ENCODE measurements around the gene NAT10. TPM values are rescaled to one million over a fixed set of nuclear protein-coding genes. Genes with fewer than 3 reads are reported as not detected.

Gene NAT10
- total RNA-seq, 1 donor from 2014 or later = 22.3 TPM

DNA sequence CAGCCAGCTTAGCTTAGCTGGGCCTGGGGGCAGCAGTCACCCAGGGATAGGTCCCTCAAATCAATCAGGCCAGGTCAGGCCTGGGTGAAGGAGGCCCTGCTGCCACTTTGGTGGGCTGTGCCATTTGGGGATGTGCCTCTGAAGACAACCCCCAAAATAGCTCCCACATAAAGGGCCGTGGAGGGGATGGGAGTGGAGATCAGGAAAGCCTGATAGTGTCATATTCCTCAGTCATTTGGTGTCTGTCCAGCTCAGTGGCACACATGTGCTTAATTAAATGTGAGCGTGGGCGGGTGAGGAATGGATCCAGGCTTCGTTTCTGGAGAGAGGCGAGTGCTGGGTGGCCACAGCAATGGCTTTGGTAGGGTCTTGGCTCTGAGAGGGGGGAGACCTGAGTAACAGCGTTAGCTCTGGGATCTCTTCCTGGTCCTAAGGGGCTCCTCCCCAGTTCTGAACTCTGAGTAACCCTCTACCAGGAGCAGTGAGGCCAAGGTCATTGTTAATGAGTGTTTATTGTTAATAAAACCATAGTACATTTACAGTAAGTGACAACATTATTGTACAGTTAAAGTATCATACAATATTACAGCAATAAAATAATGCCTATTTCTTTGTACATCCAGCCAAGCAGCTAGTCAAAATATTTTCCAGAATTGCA is 45.2 kb downstream of the NAT10 start:
- peaks cover 2% of the 10 kb centered on the region for H3K4me1 ChIP-seq
- H3K27ac ChIP-seq (replicated peaks) = no peak overlapping the region
- intact Hi-C loops (cut with micrococcal nuclease) = no loop called here
- peaks cover 85% of the 10 kb centered on the region for H3K36me3 ChIP-seq
- H3K9me3 ChIP-seq (replicated peaks) = no peaks in the 10 kb centered on the region
- TF ChIP-seq CTCF (IDR thresholded peaks at IDR 0.05; ENCODE audit: borderline replicate concordance) = no peak
- no peak overlapping the region for H3K4me3 ChIP-seq
- DNase-seq = no peak
- no peaks in the 10 kb centered on the region for H3K27me3 ChIP-seq (ENCODE audit: low read depth)

DNA sequence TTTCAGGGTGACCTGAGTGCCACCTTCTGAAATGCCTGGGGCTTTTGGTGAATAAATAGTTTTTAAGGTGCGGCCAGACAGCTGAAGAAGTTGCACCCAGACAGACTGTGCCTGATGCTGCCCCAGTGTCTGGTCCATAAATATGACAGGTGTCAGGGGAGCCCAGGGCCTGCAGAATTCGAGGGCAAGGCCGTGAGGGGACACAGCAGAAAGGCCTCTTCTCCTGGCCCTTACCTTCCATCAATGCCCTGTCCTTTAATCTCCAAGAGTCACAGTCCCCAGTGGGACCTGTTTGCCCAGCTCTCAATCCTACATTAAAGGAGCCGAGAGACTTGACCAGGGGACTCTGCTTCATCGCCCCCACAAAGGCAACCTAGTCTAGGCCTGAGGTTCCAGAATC is 45.7 kb downstream of the NAT10 start:
- no peak for TF ChIP-seq CTCF (IDR thresholded peaks at IDR 0.05; ENCODE audit: borderline replicate concordance)
- H3K4me1 ChIP-seq = peaks cover 2% of the 10 kb centered on the region
- intact Hi-C loops (cut with micrococcal nuclease) = no loop called here
- DNase-seq = no peak
- H3K27ac ChIP-seq (replicated peaks) = no peak overlapping the region
- peaks cover 79% of the 10 kb centered on the region for H3K36me3 ChIP-seq
- no peaks in the 10 kb centered on the region for H3K27me3 ChIP-seq (ENCODE audit: low read depth)
- H3K4me3 ChIP-seq = no peak overlapping the region
- no peaks in the 10 kb centered on the region for H3K9me3 ChIP-seq (replicated peaks)

GRCh38 chr11:34151916-34152845 is 46.8 kb downstream of the NAT10 start:
- peaks cover 70% of the 10 kb centered on the region for H3K36me3 ChIP-seq

DNA sequence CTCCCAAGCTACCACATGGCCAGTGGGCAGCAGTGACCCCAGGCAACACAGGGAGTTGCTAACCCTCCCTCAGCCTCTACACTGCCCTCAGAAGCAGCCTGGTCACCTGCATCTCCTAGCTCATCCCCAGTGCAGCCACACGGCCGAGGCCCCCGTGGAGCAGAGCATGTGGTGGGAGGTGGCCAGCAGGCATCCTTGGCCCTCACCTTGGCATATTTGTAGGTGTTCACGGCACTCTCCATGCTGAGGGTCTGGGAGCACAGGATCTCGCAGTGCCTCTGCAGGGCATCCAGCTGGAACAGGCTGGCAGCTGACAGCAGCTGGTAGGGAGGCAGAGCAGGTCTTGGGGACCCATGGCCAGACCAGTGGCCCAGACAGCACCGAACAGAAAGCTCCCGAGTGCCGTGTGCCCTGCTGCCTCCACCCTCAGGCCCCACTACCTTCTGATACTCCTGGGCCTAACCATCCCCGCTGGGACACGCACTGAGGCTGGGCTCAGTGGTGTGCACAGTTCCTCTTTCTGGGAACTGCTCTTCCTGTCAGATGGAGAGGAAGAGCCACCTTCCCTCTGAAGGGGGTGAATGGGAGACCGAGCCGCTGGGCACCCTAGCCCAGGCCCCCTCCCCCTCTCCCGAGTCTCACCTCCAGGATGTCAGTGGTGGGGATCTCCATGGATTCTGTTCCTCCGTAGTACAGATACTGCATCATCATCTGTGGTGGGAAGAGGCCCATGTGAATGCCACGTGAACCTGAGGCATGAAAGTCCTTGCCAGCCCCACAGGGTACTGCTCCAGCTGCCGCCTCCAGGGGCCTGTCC is 48.8 kb downstream of the NAT10 start:
- DNase-seq = no peak
- TF ChIP-seq CTCF (IDR thresholded peaks at IDR 0.05; ENCODE audit: borderline replicate concordance) = no peak
- Histone ChIP-seq H3K9me3 (replicated peaks) (no peaks in the 10 kb centered on the region), H3K4me1 (peaks cover 11% of the 10 kb centered on the region), H3K27me3 (ENCODE audit: low read depth) (no peaks in the 10 kb centered on the region), H3K4me3 (no peak overlapping the region), H3K36me3 (peaks cover 57% of the 10 kb centered on the region), H3K27ac (replicated peaks) (no peak overlapping the region)
- intact Hi-C loops (cut with micrococcal nuclease) = no loop called here

More at GRCh38 chr11:34151916-34152845, 46.8 kb downstream of the NAT10 start:
- peaks cover 6% of the 10 kb centered on the region for H3K4me1 ChIP-seq
- no peak for DNase-seq
- intact Hi-C loops (cut with micrococcal nuclease) = no loop called here
- no peaks in the 10 kb centered on the region for H3K9me3 ChIP-seq (replicated peaks)
- TF ChIP-seq CTCF (IDR thresholded peaks at IDR 0.05; ENCODE audit: borderline replicate concordance) = no peak
- H3K27me3 ChIP-seq (ENCODE audit: low read depth) = no peaks in the 10 kb centered on the region
- no peak overlapping the region for H3K4me3 ChIP-seq
- H3K27ac ChIP-seq (replicated peaks) = no peak overlapping the region

GRCh38 chr11:34155057-34155756 is 49.8 kb downstream of the NAT10 start:
- Histone ChIP-seq H3K36me3 (peaks cover 47% of the 10 kb centered on the region), H3K27me3 (ENCODE audit: low read depth) (no peaks in the 10 kb centered on the region), H3K27ac (replicated peaks) (peak overlapping the region; percentile 19), H3K9me3 (replicated peaks) (no peaks in the 10 kb centered on the region), H3K4me1 (peaks cover 20% of the 10 kb centered on the region), H3K4me3 (no peak overlapping the region)
- no peak for TF ChIP-seq CTCF (IDR thresholded peaks at IDR 0.05; ENCODE audit: borderline replicate concordance)
- intact Hi-C loops (cut with micrococcal nuclease) = no loop called here
- no peak for DNase-seq
